GM06990 (cell line): Measurements from ENCODE around the gene ARFIP1.
"Not testable (repeated sequence)": the region's sequence is repeated elsewhere in the genome, so short reads cannot be mapped to it uniquely, and the experiment has no call there.

Experiments used
- DNase-seq: peaks from one replicate; pipeline ENCODE4 v3.0.0-alpha.2; 2011; ENCODE audit not compliant: insufficient read length; ENCODE audit errors: extremely low read depth
- H3K27me3 ChIP-seq: replicated peaks from 2 replicates; pipeline ENCODE4 v1.6.0; 2011; ENCODE audit warnings: low read length; ENCODE audit not compliant: control insufficient read depth, insufficient read depth
- H3K36me3 ChIP-seq: 2 replicates; pipeline ENCODE4 v1.5.1; 2011; ENCODE audit warnings: low read length; ENCODE audit not compliant: control insufficient read depth, insufficient read depth
- H3K4me3 ChIP-seq: replicated peaks from 2 replicates; pipeline ENCODE4 v1.5.1; 2011; ENCODE audit warnings: low read depth, mild to moderate bottlenecking, control low read depth, low read length
- TF ChIP-seq, protein P1 (sequence below): IDR thresholded peaks from 2 replicates; pipeline ENCODE4 v1.5.1; 2011; ENCODE audit warnings: low read length, control low read depth, mild to moderate bottlenecking, inconsistent platforms; ENCODE audit not compliant: insufficient read depth, poor library complexity, severe bottlenecking

Gene ARFIP1

DNA sequence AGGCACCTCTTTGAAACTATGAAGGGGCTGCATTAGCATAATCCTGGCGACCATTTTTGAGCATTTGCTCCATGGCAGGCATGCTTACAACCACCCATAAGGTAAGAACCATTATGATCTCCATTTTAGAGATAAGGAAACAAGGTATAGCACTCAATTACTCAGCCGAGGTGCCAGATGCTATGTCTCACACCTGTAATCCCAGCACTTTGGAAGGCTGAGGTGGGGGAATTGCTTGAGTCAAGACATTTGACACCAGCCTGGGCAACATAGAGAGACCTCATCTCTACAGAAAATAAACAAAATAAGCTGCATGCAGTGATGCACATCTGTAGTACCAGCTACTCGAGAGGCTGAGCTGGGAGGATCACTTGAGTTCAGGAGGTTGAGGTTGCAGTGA, 43.8 kb upstream of the ARFIP1 start:
- H3K4me3 ChIP-seq = no peak overlapping the region
- no peak for DNase-seq
- no peaks in the 10 kb centered on the region for H3K36me3 ChIP-seq
- no peaks in the 10 kb centered on the region for H3K27me3 ChIP-seq
- TF ChIP-seq, protein P1, sequence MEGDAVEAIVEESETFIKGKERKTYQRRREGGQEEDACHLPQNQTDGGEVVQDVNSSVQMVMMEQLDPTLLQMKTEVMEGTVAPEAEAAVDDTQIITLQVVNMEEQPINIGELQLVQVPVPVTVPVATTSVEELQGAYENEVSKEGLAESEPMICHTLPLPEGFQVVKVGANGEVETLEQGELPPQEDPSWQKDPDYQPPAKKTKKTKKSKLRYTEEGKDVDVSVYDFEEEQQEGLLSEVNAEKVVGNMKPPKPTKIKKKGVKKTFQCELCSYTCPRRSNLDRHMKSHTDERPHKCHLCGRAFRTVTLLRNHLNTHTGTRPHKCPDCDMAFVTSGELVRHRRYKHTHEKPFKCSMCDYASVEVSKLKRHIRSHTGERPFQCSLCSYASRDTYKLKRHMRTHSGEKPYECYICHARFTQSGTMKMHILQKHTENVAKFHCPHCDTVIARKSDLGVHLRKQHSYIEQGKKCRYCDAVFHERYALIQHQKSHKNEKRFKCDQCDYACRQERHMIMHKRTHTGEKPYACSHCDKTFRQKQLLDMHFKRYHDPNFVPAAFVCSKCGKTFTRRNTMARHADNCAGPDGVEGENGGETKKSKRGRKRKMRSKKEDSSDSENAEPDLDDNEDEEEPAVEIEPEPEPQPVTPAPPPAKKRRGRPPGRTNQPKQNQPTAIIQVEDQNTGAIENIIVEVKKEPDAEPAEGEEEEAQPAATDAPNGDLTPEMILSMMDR = no peak

DNA sequence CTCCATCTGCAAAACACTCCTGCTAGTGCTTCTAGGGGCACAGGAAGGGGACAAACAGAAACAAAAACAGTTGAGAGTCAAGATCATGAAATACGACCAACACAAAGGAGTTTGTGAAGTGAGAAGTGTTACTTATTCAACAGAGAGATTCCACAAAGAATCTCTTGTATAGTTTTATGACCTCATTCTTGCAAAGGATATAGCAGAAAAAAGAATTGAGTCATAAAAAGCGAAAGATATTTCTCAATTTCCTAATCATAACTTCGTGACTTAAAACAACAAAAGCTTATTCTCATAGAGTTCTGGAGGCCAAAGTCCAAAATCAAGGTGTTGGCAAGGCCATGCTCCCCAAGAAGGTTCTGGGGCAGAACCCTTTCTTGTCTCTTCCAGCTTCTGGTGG, 40.9 kb upstream of the ARFIP1 start:
- H3K4me3 ChIP-seq = no peak overlapping the region
- DNase-seq = no peak
- TF ChIP-seq, protein P1 = no peak
- no peaks in the 10 kb centered on the region for H3K27me3 ChIP-seq
- H3K36me3 ChIP-seq = no peaks in the 10 kb centered on the region

DNA sequence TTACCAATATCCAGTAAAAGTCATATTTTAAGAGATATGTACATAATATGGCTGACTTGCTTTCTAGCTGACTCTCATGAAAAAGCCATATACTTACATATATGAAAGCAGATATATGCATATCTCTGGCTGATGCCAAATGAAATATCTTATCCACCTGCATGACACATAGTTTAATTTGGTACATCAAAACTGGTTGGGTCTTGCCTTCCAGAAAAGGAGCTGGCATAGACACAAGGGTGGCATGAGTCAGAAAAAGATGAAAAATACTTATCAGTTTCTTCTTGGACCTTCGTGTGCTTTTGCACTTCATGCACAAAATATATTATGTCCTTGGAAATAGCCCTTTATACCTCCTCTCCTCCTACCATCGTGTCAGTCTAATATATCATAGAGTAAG, 32.3 kb upstream of the ARFIP1 start:
- H3K4me3 ChIP-seq = no peak overlapping the region
- DNase-seq = no peak
- no peaks in the 10 kb centered on the region for H3K36me3 ChIP-seq
- TF ChIP-seq, protein P1 = no peak
- no peaks in the 10 kb centered on the region; the same call in 1 of the 2 replicates for H3K27me3 ChIP-seq

DNA sequence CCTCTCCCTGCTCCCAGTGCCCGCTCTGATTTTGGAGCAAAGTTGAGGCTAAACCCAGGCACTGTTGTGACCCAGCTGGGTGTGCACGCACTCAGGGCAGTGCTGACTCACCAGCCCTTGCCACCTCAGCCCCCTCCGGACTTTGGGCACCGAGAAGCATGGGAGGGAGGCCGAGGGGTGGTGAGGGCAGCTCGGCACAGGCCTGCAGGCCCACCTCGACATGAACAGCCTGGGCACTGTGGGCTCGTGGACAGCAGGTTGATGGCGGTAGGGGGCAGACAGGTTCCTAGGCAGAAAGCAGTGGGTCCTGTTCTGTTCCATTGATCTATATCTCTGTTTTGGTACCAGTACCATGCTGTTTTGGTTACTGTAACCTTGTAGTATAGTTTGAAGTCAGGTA, 31.1 kb upstream of the ARFIP1 start:
- DNase-seq = no peak
- no peaks in the 10 kb centered on the region; the same call in 1 of the 2 replicates for H3K27me3 ChIP-seq
- TF ChIP-seq, protein P1 = no peak
- H3K4me3 ChIP-seq = no peak overlapping the region
- H3K36me3 ChIP-seq = no peaks in the 10 kb centered on the region

DNA sequence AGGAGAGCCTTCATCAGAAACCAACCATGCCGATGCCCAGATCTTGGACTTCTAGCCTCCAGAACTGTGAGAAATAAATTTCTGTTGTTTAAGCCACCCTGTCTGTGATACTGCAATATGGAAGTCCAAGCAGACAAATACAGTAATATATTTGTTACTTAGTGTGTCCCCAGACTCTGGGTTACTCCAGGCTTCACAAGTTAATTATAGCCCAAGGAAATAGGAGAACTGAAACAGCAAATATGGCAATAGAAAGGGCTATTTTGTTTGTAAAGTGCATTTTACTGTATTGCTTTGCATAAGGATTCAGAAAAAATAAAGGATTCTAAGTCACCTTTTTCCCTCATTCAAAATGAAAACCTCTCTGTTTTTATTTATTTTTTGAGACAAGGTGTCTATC, 16.0 kb upstream of the ARFIP1 start:
- Histone ChIP-seq H3K36me3 (no peaks in the 10 kb centered on the region), H3K27me3 (no peaks in the 10 kb centered on the region), H3K4me3 (no peak overlapping the region)
- no peak for DNase-seq
- TF ChIP-seq, protein P1 = no peak

DNA sequence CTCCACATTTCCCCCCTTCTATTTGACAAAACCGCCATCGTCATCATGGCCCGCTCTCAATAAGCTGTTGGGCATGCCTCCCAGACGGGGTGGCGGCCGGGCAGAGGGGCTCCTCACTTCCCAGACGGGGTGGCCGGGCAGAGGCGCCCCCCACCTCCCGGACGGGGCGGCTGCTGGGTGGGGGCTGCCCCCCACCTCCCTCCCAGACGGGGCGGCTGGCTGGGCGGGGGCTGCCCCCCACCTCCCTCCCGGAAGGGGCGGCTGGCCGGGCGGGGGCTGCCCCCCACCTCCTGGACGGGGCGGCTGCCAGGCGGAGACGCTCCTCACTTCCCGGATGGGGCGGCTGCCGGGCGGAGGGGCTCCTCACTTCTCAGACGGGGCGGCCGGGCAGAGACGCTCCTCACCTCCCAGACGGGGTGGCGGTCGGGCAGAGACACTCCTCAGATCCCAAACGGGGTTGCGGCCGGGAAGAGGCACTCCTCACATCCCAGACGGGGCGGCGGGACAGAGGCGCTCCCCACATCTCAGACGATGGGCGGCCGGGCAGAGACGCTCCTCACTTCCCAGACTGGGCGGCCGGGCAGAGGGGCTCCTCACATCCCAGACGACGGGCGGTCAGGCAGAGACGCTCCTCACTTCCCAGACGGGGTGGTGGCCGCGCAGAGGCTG, 14.6 kb upstream of the ARFIP1 start:
- not testable (repeated sequence) for DNase-seq, H3K36me3 ChIP-seq, H3K27me3 ChIP-seq, H3K4me3 ChIP-seq
